HG02852 (cell line): ENCODE measurements around the gene HRH2.
A peak's percentile ranks its signal among the peaks of the same experiment; 100 is the strongest.
"Not testable (repeated sequence)": the region's sequence is repeated elsewhere in the genome, so short reads cannot be mapped to it uniquely, and the experiment has no call there.

Experiments used
- ATAC-seq: cut with Tn5 transposase; IDR thresholded peaks from one replicate; pipeline ENCODE4 v1.9.1; 2021; ENCODE audit warnings: mild to moderate bottlenecking, moderate library complexity; ENCODE audit not compliant: unreplicated experiment

Gene HRH2

GRCh38 chr5:175711472-175712312, 53.8 kb downstream of the HRH2 start:
- no peak for ATAC-seq

GRCh38 chr5:175712313-175712680, 54.4 kb downstream of the HRH2 start:
- ATAC-seq, result no peak

GRCh38 chr5:175712681-175713085, 54.8 kb downstream of the HRH2 start:
- no peak for ATAC-seq

GRCh38 chr5:175713930-175714329, 56.1 kb downstream of the HRH2 start:
- no peak for ATAC-seq

- ATAC-seq, result no peak
Observed at GRCh38 chr5:175714479-175715085, 56.7 kb downstream of the HRH2 start.

GRCh38 chr5:175715627-175716522, 58.0 kb downstream of the HRH2 start:
- no peak for ATAC-seq

- ATAC-seq, result no peak
Observed at GRCh38 chr5:175717837-175718236, 60.0 kb downstream of the HRH2 start.

- ATAC-seq, result no peak
Observed at GRCh38 chr5:175718401-175719108, 60.7 kb downstream of the HRH2 start.

GRCh38 chr5:175719109-175719432, 61.2 kb downstream of the HRH2 start:
- not testable (repeated sequence) for ATAC-seq

GRCh38 chr5:175724314-175725275, 66.7 kb downstream of the HRH2 start:
- no peak for ATAC-seq

GRCh38 chr5:175728316-175728715, 70.4 kb downstream of the HRH2 start:
- no peak for ATAC-seq

- ATAC-seq, result no peak
Observed at GRCh38 chr5:175728885-175729828, 71.3 kb downstream of the HRH2 start.

GRCh38 chr5:175729829-175730277, 72.0 kb downstream of the HRH2 start:
- ATAC-seq, result peak; percentile 85

GRCh38 chr5:175731172-175731571, 73.3 kb downstream of the HRH2 start:
- ATAC-seq, result no peak

GRCh38 chr5:175731756-175732465, 74.0 kb downstream of the HRH2 start:
- ATAC-seq, result no peak

- no peak for ATAC-seq
Observed at GRCh38 chr5:175733017-175733416, 75.1 kb downstream of the HRH2 start.

- no peak for ATAC-seq
Observed at GRCh38 chr5:175734016-175734415, 76.1 kb downstream of the HRH2 start.

- ATAC-seq, result no peak
Observed at GRCh38 chr5:175734501-175734900, 76.6 kb downstream of the HRH2 start.
